ENCODE results near the gene LYRM4. TPM values are rescaled to one million over a fixed set of nuclear protein-coding genes. Genes with fewer than 3 reads are reported as not detected.

The LYRM4 gene
- total RNA-seq, 1 donor from 2014 or later, result 27.1 TPM

DNA sequence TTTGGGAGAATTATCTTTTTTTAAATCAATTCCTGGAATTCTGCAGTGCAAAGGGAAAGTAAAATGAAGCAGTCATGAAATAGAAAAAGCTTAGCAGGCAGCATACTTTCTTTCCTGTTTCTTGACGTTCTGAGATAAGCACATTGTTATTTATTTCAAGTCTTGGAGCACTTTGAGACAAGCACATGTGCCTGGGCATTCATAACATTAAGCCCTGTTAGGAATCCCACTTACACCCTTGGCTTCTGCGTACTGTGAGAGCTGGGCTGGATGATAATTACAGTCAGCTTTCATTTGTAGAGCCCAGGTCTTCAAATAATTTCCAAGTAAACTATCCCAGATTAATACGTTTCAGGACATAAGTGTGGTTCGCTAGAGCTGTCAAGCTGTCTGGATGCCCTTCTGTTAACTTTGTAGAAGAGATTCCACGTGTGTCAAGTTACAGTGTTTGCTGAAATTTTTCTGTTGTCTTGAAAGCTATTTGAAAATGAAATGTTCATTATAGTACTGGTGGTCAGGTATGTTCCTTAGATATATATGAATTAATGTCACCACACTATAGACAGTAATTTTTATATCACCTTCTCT is 9.4 kb upstream of the LYRM4 start:
- no peaks in the 10 kb centered on the region for H3K27me3 Mint-ChIP-seq (ENCODE audit: unreplicated experiment)
- no peak for DNase-seq (ENCODE audit: extremely low spot score, unreplicated experiment)
- TF ChIP-seq CTCF (IDR thresholded peaks at IDR 0.05), result no peak
- H3K36me3 Mint-ChIP-seq (ENCODE audit: unreplicated experiment), result peaks cover 10% of the 10 kb centered on the region
- no peaks in the 10 kb centered on the region for H3K4me1 Mint-ChIP-seq (ENCODE audit: unreplicated experiment)
- H3K27ac Mint-ChIP-seq (ENCODE audit: unreplicated experiment), result no peak overlapping the region
- peaks cover 2% of the 10 kb centered on the region for H3K9me3 Mint-ChIP-seq (ENCODE audit: unreplicated experiment)
- no peak overlapping the region for H3K4me3 Mint-ChIP-seq (ENCODE audit: unreplicated experiment)

- Mint-ChIP-seq H3K9me3 (ENCODE audit: unreplicated experiment) (peaks cover 2% of the 10 kb centered on the region), H3K27me3 (ENCODE audit: unreplicated experiment) (no peaks in the 10 kb centered on the region), H3K4me3 (ENCODE audit: unreplicated experiment) (no peak overlapping the region), H3K4me1 (ENCODE audit: unreplicated experiment) (peaks cover 7% of the 10 kb centered on the region), H3K27ac (ENCODE audit: unreplicated experiment) (no peak overlapping the region), H3K36me3 (ENCODE audit: unreplicated experiment) (peaks cover 8% of the 10 kb centered on the region)
- DNase-seq (ENCODE audit: extremely low spot score, unreplicated experiment), result no peak
- TF ChIP-seq CTCF (IDR thresholded peaks at IDR 0.05), result no peak
Measured at GRCh38 chr6:5266423-5266822, 5.7 kb upstream of the LYRM4 start.

DNA sequence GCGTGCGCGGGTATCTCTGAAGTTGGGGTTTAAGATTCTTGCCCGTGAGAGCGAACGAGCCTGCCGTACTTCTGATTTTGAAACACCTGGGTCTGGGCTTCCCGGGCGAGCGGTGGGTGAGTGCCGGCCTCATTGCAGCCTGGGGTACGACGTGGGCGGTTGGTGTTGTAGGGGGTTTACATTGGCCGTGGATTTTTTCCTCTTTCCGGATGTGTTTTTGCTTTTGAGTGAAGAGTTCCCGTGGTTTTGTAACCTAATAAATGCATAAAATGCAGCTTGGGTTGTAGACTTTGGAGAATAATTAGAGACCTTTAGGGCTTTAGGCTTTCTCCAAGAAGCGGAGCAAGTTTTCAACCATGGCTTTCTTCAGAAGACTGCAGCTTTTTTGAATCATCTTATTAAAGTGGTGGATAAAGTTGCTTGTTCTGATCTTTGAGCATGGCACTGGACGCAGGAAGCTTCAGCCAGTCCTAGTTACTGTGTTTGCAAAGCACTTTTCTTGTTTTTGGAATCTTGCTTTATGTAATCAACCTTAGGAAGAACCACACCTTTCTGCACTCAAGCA is 877 bp upstream of the LYRM4 start:
- Mint-ChIP-seq H3K9me3 (ENCODE audit: unreplicated experiment) (no peaks in the 10 kb centered on the region), H3K27ac (ENCODE audit: unreplicated experiment) (peak overlapping the region; percentile 99), H3K4me1 (ENCODE audit: unreplicated experiment) (peaks cover 21% of the 10 kb centered on the region), H3K36me3 (ENCODE audit: unreplicated experiment) (peaks cover 4% of the 10 kb centered on the region), H3K27me3 (ENCODE audit: unreplicated experiment) (no peaks in the 10 kb centered on the region), H3K4me3 (ENCODE audit: unreplicated experiment) (peak overlapping the region; percentile 95)
- no peak for DNase-seq (ENCODE audit: extremely low spot score, unreplicated experiment)
- TF ChIP-seq CTCF (IDR thresholded peaks at IDR 0.05), result no peak

GRCh38 chr6:5260111-5260620 is 584 bp downstream of the LYRM4 start:
- H3K4me1 Mint-ChIP-seq (ENCODE audit: unreplicated experiment), result peaks cover 21% of the 10 kb centered on the region
- DNase-seq (ENCODE audit: extremely low spot score, unreplicated experiment), result no peak
- peaks cover 4% of the 10 kb centered on the region for H3K36me3 Mint-ChIP-seq (ENCODE audit: unreplicated experiment)
- no peak for TF ChIP-seq CTCF (IDR thresholded peaks at IDR 0.05)
- H3K9me3 Mint-ChIP-seq (ENCODE audit: unreplicated experiment), result no peaks in the 10 kb centered on the region
- H3K27ac Mint-ChIP-seq (ENCODE audit: unreplicated experiment), result peak overlapping the region; percentile 80
- H3K27me3 Mint-ChIP-seq (ENCODE audit: unreplicated experiment), result no peaks in the 10 kb centered on the region
- peak overlapping the region; percentile 95 for H3K4me3 Mint-ChIP-seq (ENCODE audit: unreplicated experiment)

GRCh38 chr6:5259428-5259827 is 1.3 kb downstream of the LYRM4 start:
- H3K36me3 Mint-ChIP-seq (ENCODE audit: unreplicated experiment), result peaks cover 6% of the 10 kb centered on the region
- DNase-seq (ENCODE audit: extremely low spot score, unreplicated experiment), result no peak
- H3K27ac Mint-ChIP-seq (ENCODE audit: unreplicated experiment), result peak overlapping the region; percentile 80
- TF ChIP-seq CTCF (IDR thresholded peaks at IDR 0.05), result no peak
- H3K4me3 Mint-ChIP-seq (ENCODE audit: unreplicated experiment), result peak overlapping the region; percentile 95
- no peaks in the 10 kb centered on the region for H3K9me3 Mint-ChIP-seq (ENCODE audit: unreplicated experiment)
- H3K27me3 Mint-ChIP-seq (ENCODE audit: unreplicated experiment), result no peaks in the 10 kb centered on the region
- H3K4me1 Mint-ChIP-seq (ENCODE audit: unreplicated experiment), result peaks cover 21% of the 10 kb centered on the region

Data from osteocyte (in vitro differentiated cells).